Measurements from ENCODE around the gene HCN1.
"Not testable (repeated sequence)": the region's sequence is repeated elsewhere in the genome, so short reads cannot be mapped to it uniquely, and the experiment has no call there.

Gene HCN1

DNA sequence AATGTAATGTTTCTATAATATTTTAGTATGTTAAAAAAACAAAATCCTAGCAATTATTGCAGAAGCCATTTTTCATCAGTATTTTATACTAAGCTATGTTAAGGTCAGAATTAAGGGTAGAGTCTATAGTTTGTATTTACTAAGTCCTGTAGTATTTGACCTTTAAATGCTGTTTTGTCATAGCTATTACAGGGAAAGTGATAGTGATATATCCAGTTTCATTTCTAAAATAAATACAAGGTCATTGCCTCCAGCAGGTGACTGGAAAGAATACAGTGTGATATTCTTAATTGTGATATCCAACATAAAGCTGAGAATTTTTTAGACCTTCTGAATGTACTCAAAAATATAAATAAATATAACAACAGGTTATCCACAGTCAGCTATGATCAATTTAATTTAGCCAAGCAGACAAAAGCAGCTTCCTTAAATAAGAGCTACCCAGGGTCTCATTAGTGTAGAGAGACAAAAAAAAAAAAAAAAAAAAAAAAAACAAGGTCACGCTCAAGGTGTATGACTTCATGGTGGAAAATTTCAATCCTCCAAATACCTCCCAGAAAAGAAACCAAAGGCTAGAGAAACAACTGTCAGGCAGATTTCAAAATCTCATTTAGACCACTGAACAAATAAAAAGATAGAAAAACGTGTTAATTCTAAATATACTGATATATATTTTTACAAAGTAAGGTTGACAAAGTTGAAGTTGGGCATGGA lies 278.7 kb downstream of the HCN1 start:
- no peak for DNase-seq (ENCODE audit: low read depth)

DNA sequence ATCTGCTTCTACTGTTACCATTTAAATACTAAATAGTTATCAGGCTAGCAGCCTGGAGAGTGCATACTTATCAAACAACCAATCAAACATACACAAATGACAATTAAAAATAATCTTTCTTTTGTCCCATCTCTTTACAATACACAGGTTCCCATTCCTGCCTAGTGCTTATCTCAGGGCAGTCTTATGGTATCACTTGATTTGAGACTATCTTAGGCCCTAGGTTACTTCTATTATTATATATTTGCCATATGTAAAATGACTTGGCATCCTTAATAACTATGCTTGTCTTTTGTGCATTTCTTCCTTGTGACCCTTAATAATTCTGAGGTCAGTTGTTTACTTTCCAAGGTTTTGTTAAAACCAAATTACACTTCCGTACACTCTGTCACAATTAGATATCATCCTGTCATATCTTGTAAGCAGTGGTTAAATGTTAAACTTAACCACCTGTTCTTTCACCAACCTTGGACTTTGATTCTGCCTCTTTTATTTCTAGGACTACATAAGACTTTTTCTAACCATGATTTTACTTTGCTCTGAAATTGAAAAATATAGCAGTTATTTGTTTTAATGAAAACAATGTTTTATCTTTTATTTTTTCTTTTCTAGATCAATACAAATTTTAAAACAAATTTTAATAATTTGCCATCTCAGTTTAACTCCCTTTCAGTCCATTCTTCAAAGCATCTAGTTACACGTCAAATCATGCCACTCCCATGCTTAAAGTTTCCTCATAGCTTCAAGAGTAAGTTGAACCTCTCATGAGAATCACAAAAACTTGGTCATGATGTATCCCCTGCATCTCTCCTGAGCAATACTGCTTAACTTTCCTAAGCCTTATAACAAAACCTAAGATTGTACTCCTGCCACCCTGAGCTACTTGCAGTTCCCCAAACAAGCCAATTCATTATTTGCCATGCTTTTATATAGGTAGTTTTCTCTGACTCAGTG lies 281.3 kb downstream of the HCN1 start:
- no peak for DNase-seq (ENCODE audit: low read depth)

DNA sequence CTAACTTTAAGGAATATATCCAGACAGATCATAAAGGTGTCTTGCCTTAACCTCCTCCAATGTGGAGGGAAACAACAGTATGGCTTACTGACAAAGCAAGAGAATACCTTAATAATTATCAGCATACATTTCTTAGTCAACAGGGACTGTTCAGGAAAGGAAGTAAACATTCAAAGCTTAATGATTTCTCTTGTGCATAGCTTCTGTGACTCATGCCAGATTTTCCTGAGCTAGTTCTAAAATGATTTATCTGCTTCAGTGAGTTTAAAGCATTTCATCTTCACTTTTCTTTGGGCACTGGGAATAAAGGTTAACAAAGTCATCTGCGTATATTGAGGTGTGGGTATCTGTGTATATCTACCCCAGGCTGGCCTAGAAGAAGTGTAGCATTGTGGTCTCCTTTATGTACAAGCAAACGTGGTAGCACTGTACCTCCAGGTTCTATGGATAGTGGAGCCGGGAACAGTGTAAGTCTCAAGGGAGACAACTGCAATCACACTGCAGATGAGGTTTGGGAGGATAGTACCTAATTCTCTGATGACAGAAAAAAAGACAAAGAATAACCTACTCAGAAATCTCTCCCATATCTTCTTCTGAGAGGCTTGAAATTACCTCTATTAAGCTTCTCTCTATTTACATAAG lies 284.1 kb downstream of the HCN1 start:
- no peak for DNase-seq (ENCODE audit: low read depth)

DNA sequence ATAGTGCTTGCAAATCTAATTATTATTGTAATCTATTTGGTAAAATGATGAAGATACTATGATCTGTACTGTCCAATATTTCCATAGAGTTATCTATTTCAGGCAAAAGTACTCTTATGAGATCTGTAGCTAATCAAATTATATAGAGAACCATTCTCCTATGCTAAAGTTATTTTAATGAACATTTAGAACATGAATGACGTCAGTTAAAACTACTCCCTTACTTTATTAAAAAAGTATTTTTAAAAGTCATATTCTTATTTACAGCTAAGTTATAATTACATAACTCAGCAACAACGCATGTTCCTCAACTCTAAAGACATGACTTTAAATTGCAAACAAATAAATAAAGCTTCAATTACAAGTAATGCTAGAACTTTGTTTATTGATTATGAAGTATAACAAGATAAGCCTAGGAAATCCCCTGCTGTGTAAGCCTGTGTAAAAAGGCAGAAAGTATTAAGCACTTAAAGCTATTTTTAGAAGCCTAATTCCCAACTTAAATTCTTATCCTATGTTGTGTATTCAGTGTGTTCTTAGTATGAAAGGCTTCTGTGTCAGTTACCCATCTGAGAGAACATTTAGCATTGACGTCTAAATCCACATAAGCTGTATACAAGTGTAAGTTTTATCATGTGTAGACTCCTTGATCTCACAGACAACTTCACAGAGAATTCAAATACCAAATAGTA lies 285.7 kb downstream of the HCN1 start:
- no peak for DNase-seq (ENCODE audit: low read depth)

DNA sequence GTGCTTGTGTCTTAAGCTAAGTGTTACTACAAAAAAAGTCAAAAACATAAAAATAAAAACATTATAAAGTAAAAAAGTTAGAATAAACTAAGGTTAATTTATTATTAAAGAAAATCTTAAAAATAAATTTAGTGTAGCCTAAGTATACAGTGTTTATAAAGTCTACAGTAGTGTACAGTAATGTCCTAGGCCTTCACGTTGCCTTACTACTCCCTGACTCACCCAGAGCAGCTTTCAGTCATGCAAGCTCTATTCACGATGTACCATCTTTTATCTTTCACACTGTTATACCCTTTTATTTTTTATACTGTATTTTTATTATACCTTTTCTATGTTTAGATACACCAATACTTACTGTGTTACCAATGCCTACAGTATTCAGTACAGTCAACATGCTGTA lies 288.1 kb downstream of the HCN1 start:
- no peak for DNase-seq (ENCODE audit: low read depth)

DNA sequence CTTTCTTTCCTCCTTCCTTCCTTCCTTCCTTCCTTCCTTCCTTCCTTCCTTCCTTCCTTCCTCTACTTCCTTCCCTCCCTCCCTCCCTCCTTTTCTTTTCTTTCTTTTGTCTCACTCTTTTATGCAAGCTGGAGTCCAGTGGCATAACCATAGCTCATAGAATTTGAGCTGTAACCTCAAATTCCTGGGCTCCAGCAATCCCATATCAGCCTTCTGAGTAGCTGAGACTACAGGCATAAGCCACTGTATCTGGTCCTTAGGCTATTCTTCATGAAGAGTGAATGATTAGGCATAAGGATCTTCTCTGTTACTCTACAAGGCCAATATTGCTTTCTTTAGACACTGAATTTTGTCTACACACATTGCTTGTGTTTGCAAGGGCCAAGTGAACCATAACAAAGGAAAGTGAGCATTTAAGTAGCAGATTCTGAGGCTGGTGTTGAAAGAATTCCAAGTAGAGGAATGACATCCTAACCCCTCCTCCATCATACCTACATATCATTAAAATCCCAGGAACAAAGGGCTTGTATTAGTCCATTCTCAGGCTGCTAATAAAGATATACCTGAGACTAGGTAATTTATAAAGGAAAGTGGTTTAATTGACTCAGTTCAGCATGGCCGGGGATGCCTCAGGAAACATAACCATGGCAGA lies 293.2 kb downstream of the HCN1 start:
- DNase-seq (ENCODE audit: low read depth): no peak

DNA sequence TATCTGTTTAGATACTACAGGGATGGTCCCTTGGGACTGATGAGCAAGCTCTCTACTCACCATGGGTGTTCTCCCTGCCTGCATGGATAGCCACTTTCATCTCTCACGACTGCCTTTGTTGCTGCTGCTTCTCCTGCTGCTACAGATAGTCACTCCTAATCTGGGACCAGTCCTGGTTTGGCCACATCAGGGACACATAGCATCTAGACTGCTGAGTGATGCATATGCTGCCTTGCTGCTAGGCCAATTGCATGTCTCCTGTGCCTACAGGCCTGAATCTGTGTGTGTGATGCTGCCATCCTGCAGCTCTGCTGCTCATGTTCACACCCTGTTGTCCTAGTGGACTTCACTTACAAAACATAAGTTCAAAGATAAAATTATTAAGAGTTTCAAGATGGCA lies 297.1 kb downstream of the HCN1 start:
- no peak for DNase-seq (ENCODE audit: low read depth)

DNA sequence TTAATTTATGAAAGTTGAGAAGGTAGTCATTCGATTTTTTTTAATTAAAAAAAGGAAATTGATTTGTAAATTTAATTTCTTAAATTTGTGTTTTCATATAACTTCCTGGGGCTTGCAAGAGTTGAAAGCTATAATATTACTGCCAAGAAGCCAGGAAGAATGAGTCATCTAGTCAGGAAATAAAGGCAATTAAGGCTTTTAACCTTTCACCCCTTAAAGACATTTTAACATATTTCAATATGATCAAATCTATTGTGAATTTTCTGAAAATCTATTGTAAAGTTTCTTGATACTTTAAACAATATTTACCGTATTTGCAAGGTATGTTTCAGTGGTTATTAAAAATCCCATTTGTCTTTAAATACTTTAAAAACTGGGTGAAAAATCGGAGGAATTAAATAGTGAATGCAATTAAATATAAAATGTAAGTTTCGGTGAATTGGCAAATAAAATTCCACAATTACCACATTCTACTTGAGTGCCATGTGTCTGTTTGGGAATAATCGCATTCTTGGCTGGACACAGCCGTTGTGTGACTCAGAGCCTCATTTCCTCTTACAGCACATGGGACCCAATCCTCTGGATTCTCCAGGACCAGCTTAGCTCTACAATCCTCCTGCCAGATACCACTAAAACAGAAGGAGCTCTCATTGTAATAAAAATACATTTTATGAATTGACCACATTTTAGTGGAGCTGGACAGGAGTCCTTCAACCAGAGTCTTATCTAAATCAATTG lies 310.7 kb downstream of the HCN1 start:
- DNase-seq (ENCODE audit: low read depth): no peak

DNA sequence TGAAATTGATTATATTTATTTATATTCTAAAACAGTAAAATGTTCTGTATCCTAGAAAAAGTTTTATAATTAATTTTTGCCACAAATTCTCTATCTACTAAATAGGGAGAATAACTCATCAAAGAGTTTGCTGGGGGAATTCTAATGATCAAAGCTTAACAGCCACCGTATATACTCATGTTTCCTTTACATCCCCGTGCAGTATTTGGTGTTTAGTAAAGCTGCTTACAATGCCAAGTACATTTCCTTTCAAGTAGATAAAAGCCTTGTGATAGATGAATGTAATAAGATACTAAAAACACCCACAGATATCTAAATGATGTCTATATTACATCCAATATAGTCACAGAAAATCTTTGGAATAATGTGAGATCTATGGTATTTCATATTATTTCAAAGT lies 312.2 kb downstream of the HCN1 start:
- no peak for DNase-seq (ENCODE audit: low read depth)

DNA sequence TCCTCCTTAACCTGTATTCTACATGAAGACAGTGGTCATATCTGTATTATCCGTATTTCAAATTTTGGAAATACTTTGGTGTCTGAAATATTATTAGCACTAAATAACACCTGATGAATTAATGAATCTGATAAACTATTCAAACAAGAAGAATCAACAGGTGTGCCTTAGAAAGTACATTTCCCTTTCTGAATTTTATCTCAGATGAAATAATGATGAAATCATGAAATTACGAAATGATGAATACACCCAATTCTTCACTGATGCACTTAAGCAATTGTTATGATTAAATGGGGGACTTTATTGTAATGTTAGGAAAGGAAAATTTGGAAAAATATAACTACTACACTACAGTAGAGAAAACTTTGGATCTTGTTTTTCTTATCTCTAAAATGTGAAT lies 313.6 kb downstream of the HCN1 start:
- DNase-seq (ENCODE audit: low read depth): no peak

DNA sequence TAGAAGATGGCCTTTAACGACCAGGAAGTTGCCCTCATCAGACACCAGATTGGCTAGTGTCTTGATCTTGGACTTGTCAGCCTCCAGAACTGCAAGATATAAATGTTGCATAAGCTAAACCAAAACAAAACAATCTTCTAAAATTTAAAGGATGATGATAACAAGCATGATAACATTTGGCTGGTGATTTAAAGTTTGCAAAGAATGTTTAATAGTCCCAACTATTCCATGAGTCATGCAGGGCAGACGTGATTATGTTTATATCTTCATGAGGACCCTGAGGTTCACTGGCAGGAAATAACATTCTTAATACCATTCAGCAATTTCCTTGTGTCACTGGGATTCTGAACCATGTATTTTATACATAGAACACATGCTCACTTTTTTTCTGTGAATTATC lies 319.8 kb downstream of the HCN1 start:
- no peak for DNase-seq (ENCODE audit: low read depth)

DNA sequence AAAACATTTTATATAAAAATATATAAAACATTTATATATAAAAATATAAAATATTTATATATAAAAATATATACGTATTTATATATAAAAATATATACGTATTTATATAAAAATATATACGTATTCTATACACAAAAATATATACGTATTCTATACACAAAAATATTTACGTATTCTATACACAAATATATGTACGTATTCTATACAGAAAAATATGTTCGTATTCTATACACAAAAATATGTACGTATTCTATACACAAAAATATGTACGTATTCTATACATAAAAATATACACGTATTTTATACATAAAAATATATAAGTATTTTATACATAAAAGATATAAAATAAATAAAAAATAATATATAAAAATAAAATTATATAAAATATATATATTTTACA lies 323.6 kb downstream of the HCN1 start:
- DNase-seq (ENCODE audit: low read depth): no peak

DNA sequence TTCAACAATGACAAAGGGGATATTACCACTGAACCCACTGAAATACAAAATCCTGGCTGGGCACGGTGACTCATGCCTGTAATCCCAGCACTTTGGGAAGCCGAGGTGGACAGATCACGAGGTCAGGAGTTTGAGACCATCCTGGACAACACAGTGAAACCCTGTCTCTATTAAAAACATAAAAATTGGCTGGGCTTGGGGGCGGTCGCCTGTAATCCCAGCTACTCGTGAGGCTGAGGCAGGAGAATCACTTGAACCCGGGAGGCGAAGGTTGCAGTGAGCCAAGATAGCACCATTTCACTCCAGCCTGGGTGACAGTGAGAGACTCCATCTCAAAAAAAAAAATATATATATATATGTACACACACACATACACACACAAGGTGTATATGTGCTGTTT lies 324.8 kb downstream of the HCN1 start:
- DNase-seq (ENCODE audit: low read depth): not testable (repeated sequence)

DNA sequence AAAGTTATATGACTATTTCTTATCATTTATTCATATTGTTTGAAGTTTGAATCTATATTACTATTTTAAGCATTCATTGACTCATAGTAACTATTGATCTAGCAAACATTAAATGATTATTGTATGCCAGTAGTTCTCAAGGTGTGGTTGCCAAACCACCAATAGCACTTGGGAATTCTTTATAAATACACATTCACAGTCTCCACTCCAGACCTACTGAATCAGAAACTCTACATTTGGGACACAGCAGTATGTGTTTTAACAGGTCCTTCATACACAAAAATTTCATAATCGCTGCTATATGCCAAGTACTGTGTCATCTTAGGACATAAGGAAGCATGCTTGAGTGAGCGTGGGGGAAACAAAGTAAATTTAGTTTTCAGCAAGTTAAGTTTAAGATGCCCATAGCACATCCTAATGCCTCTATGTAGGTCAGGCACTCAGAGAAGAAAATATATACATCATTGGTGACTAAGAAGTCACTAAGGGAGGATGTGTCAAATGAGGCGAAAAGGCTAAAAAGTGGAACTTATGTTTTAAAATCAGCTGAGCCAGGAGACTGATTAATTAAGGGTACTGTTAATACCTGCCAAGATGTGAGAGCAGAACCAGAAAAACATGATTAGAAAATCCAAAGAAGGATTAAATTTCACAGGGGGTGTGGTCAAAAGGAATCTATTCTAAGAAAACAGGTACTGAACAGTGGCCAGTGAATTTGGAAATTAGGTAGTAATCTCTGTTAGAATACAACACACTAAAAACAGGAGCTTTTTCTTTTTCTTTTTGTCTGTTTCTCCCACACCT lies 340.8 kb downstream of the HCN1 start:
- DNase-seq (ENCODE audit: low read depth): no peak

DNA sequence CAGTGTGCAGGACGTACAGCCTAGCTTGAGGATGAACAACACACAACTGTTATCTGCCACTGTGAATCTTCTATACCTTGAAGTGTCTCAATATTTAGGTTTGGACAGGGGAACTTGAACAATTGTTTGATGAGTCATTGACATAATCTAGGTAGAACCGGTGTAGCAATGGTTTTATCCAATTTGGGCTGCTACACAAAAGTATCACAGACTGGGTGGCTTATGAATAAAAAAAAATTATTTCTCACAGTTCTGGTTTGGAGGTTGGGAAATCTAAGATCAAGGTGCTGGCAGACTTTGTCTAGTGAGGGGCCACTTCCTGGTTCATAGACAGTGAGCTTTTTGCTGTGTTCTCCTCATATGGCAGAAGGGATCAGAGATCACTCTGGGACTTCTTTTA lies 359.7 kb downstream of the HCN1 start:
- DNase-seq (ENCODE audit: low read depth): no peak

DNA sequence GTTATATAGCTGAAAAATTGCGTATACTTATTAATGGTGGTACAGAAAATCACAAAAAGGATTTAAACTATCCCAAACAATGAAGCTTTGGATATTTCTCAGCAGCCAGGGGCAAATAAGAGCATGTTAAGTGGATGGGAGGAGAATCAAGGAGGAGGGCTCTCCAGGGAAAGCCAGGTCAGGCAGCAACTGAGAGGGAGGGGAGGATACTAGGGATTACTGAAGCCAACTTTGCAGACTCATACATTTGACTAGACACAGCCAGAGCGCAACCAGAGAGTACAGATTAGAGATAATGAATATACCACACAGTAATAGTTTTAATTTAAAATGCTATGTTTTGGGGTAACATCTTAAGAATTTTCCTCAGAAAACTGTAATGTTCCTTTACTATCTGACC lies 360.2 kb downstream of the HCN1 start:
- no peak for DNase-seq (ENCODE audit: low read depth)

DNA sequence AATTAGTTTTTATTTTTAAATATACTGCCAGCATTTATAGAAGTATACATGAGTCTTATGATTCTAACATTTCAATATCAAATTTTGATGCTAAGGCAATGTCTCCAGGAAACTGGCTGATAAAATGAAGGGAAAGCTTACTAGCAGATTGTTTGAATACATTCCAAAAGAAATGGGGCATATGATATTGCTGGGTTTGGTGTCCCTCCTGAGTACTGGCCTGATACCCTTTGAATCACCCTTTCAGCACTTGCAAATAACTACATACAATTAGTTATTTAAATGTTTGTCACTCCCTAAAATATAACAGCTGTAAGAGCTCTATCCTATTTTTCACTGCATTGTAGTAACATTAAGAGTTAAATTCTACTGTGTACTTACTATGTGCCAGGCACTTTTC lies 360.8 kb downstream of the HCN1 start:
- no peak for DNase-seq (ENCODE audit: low read depth)

DNA sequence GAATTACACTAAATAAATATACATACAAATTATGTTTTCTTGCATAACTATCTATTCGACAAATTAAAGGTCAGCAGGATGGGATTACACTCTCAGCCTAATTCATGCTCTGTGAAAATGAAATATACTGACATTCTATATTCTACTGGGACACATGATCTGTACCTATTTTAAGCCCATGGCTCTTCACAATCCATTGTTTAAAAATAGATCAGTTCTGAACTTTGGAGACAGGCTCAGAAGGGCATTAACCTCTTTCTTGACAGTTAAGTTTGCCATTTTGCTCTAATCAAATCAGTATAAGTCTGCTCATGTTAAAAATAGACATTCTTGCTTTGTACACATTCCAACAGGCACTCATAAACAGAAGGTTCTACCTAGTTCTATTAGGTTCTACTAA lies 361.2 kb downstream of the HCN1 start:
- no peak for DNase-seq (ENCODE audit: low read depth)

DNA sequence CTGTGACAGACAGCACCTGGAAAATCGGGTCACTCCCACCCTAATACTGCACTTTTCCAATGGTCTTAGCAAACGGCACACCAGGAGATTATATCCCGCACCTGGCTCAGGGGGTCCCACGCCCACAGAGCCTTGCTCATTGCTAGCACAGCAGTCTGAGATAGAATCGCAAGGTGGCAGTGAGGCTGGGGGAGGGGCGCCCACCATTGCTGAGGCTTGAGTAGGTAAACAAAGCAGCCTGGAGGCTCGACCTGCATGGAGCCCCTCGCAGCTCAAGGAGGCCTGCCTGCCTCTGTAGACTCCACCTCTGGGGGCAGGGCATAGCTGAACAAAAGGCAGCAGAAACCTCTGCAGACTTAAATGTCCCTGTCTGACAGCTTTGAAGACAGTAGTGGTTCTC lies 383.6 kb downstream of the HCN1 start:
- not testable (repeated sequence) for DNase-seq (ENCODE audit: low read depth)

DNA sequence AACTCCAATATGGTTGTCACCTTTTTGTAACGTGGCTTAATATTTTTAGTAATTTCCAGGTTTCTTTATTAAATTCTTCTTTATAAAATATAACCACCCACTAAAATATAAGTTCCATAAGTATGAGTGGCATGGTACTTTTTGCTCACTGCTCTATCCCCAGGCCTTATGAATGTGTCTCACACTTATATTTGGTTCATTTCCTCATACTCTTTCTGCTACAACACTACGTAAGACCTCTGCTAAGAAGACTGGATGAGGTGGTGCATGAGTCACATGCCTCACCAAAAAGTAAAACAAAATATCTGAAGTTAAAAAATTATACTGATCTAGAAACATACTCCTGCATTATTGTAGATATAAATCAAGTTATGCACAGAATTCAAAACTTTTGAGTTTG lies 400.9 kb downstream of the HCN1 start:
- no peak for DNase-seq (ENCODE audit: low read depth)
